ENCODE results near the gene MATN4.

- no peak for TF ChIP-seq CTCF (IDR thresholded peaks at IDR 0.05 in 2 of 3, conservative IDR thresholded peaks at IDR 0.05 in 1 of 3; ENCODE audit: borderline replicate concordance in 1 of 3, insufficient read depth in 1 of 3, low read depth in 2 of 3, low read length in 2 of 3)
- no peak for TF ChIP-seq YY1 (IDR thresholded peaks at IDR 0.05; ENCODE audit: extremely low read depth, insufficient replicate concordance, low read depth, low read length)
- TF ChIP-seq POLR2A (IDR thresholded peaks at IDR 0.05; ENCODE audit: borderline replicate concordance, extremely low read depth, insufficient read depth, insufficient read length): no peak
- no peak for TF ChIP-seq TCF7L2 (IDR thresholded peaks at IDR 0.05; ENCODE audit: borderline replicate concordance, extremely low read depth, insufficient read depth, insufficient read length)
- TF ChIP-seq POLR2AphosphoS5 (IDR thresholded peaks at IDR 0.05; ENCODE audit: low read depth, low read length): peak; percentile 47; the same call in 1 of the 2 replicates
- TF ChIP-seq ZFX (IDR thresholded peaks at IDR 0.05): no peak
- TF ChIP-seq RAD21 (IDR thresholded peaks at IDR 0.05; ENCODE audit: low read depth): no peak
- no peak for TF ChIP-seq MAX (IDR thresholded peaks at IDR 0.05)
- no peak for TF ChIP-seq EZH2 (IDR thresholded peaks at IDR 0.05)
- no peak for TF ChIP-seq ZBTB33 (IDR thresholded peaks at IDR 0.05; ENCODE audit: extremely low read depth, insufficient replicate concordance, low read length)
- TF ChIP-seq SRF (IDR thresholded peaks at IDR 0.05; ENCODE audit: low read depth): no peak
These were observed 28.6 kb upstream of the MATN4 start for GRCh38 chr20:45336530-45337366.
